Measurements from ENCODE around the gene OR2J3. TPM values are rescaled to one million over a fixed set of nuclear protein-coding genes. Genes with fewer than 3 reads are reported as not detected.

Gene OR2J3
- total and polyA plus RNA-seq, 2 donors (not counting 3 experiments of a cell fraction or from before 2014, with no cell fraction given) = not detected

DNA sequence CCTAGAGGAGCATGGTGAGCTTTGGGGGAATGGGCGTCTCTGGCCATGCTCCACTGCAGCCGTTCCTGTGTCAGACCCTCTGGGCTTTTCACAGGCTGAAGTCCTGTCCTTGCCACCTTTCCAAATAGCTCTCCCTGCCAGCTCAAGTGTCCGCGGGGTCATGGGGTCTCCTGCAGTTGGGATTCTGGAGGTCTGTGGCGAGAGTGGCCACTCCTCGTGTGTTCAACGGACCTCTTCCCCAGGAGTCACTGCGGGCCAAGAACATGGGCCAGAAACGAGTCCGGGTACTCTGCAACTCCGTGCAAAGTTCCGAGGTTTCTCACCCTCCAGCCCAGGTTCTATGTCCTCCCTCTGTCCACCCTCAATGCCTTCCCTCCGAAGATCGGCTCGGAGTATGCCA, 25.4 kb upstream of the OR2J3 start:
- no peaks in the 10 kb centered on the region for H3K79me2 ChIP-seq (ENCODE audit: control insufficient read depth, insufficient read depth, low read length)
- no peak for FAIRE-seq

More for the DNA sequence above, 25.4 kb upstream of the OR2J3 start:
- H4K20me1 ChIP-seq (replicated peaks; ENCODE audit: control insufficient read depth, extremely low read depth, insufficient read depth, low read length) = no peaks in the 10 kb centered on the region
- no peak overlapping the region for H2AFZ ChIP-seq (ENCODE audit: low read depth, low read length)
- no peak for DNase-seq (ENCODE audit: low read depth, low spot score)
- dilution Hi-C loops (cut with MboI; ENCODE audit: extremely low pct_ligation_motif_present, low sequenced_read_pairs) (no loop called here), intact Hi-C loops (cut with micrococcal nuclease) (no loop called here)
- no peak overlapping the region for H3K4me2 ChIP-seq (ENCODE audit: insufficient read depth, low read length)
- TF ChIP-seq POLR2A (IDR thresholded peaks at IDR 0.05; ENCODE audit: low read depth, low read length) = no peak
- no peak for TF ChIP-seq MYC (IDR thresholded peaks at IDR 0.05; ENCODE audit: low read depth, low read length)
- TF ChIP-seq JUN (IDR thresholded peaks at IDR 0.05; ENCODE audit: borderline replicate concordance, insufficient read depth, insufficient read length, low read depth) = no peak
- TF ChIP-seq CTCF (IDR thresholded peaks at IDR 0.05; ENCODE audit: extremely low read depth in 1 of 2, insufficient read depth in 1 of 2, low read depth in 1 of 2, low read length in 2 of 2) = no peak
- TF ChIP-seq MAX (IDR thresholded peaks at IDR 0.05; ENCODE audit: insufficient read depth, insufficient read length) = no peak
- TF ChIP-seq EZH2 (IDR thresholded peaks at IDR 0.05; ENCODE audit: borderline replicate concordance, low read depth, low read length, severe bottlenecking) = no peak
- no peak for TF ChIP-seq POLR2AphosphoS5 (IDR thresholded peaks at IDR 0.05; ENCODE audit: insufficient read depth, low read depth, low read length)
- no peak for TF ChIP-seq GATA2 (IDR thresholded peaks at IDR 0.05; ENCODE audit: insufficient read depth, insufficient read length, low read depth, low read length)
- TF ChIP-seq FOS (IDR thresholded peaks at IDR 0.05; ENCODE audit: borderline replicate concordance, insufficient read depth, low read length) = no peak
- H3K9ac ChIP-seq (replicated peaks; ENCODE audit: extremely low read depth, insufficient read depth, low read length) = no peak overlapping the region
- no peak overlapping the region for H3K27ac ChIP-seq (ENCODE audit: insufficient read depth, low read depth, low read length)
- ChIA-PET CTCF (no interaction called here), POLR2A (no interaction called here)
- H3K4me3 ChIP-seq (replicated peaks in 1 of 3; ENCODE audit: insufficient read depth in 1 of 3, low read depth in 1 of 3, low read length in 3 of 3) = no peak overlapping the region
- H3K9me3 ChIP-seq (replicated peaks; ENCODE audit: control insufficient read depth, insufficient read depth, low read length) = no peaks in the 10 kb centered on the region
- no peaks in the 10 kb centered on the region for H3K36me3 ChIP-seq (ENCODE audit: control insufficient read depth in 2 of 2, extremely low read depth in 1 of 2, insufficient read depth in 2 of 2, low read length in 2 of 2)
- no peaks in the 10 kb centered on the region for H3K27me3 ChIP-seq (ENCODE audit: control insufficient read depth in 2 of 2, insufficient read depth in 2 of 2, low read length in 2 of 2)
- no peaks in the 10 kb centered on the region for H3K4me1 ChIP-seq (ENCODE audit: control insufficient read depth, extremely low read depth, insufficient read depth, low read length)
- no TSS peak for BruUV-seq (replicated peaks)
- H3K9me1 ChIP-seq (replicated peaks; ENCODE audit: control insufficient read depth, extremely low read depth, insufficient read depth, low read length) = no peaks in the 10 kb centered on the region
